Testis (tissue), 3 donors: Measurements from ENCODE around the gene ATG2A. TPM values are rescaled to one million over a fixed set of nuclear protein-coding genes. Genes with fewer than 3 reads are reported as not detected.
A peak's percentile ranks its signal among the peaks of the same experiment; 100 is the strongest.

Experiments
- DNase-seq: peaks from one replicate; pipeline ENCODE4 v3.0.0-alpha.2; 2019
- H3K27ac ChIP-seq, 2 donors: fragments of 200-600 bp; sonication (generic); one replicate each; pipeline ENCODE4 v1.5.1; 2019
- H3K27me3 ChIP-seq: fragments of 200-600 bp; sonication (generic); one replicate; pipeline ENCODE4 v1.5.1; 2019
- H3K36me3 ChIP-seq: fragments of 200-600 bp; sonication (generic); one replicate; pipeline ENCODE4 v1.5.1; 2017; ENCODE audit warnings: low read depth; ENCODE audit errors: missing control alignments
- H3K4me1 ChIP-seq: fragments of 200-600 bp; sonication (generic); one replicate; pipeline ENCODE4 v1.5.1; 2019
- H3K4me3 ChIP-seq, 2 donors: fragments of 200-600 bp; sonication (generic); one replicate each; pipeline ENCODE4 v1.5.1; 2017 to 2019
- H3K9me3 ChIP-seq: fragments of 200-600 bp; sonication (generic); one replicate; pipeline ENCODE4 v1.5.1; 2017
- CTCF ChIP-seq, 3 experiments: fragments of 450-650 bp in 2 of 3; fragments of 200-600 bp in 1 of 3; sonication (generic) in 1 of 3; IDR thresholded peaks; one replicate each; pipeline ENCODE4 v1.5.1; 2016 to 2019; ENCODE audit warnings: antibody characterized with exemption in 3 of 3, mild to moderate bottlenecking in 2 of 3, moderate library complexity in 1 of 3
- POLR2A ChIP-seq: fragments of 450-650 bp; IDR thresholded peaks from one replicate; pipeline ENCODE4 v1.6.1; 2017; ENCODE audit warnings: antibody characterized with exemption, mild to moderate bottlenecking, moderate library complexity
- WGBS, 2 donors: methylation state at CpG; one replicate each; pipeline ENCODE4 v1.1.5; 2018; 5-methylcytosine and 5-hydroxymethylcytosine counted together
- intact Hi-C: fragments of 100-400 bp; cut with DNase I; formaldehyde crosslinking; loops from one replicate; pipeline ENCODE4 v1.15.1; 2023; ENCODE audit warnings: low total_unique reads
- polyA plus RNA-seq: library from polyadenylated mRNA; stranded (reverse); fragments of 350-450 nt; fragmentation: Illumina TruSeq; extraction: RNeasy Lipid Tissue Mini Kit (QIAGEN cat#74804); gene quantifications from one replicate; pipeline ENCODE4 v1.2.3, GENCODE V29; 2014; ENCODE audit warnings: low read depth, low replicate concordance; ENCODE audit not compliant: insufficient read depth
- total RNA-seq, 2 donors: library from RNA; depleted of rRNA; stranded (reverse); fragments of >200 nt; gene quantifications; one replicate each; pipeline ENCODE4 v1.2.3, GENCODE V29; 2016

ATG2A gene
- total and polyA plus RNA-seq, 3 donors from 2014 or later: 22.2 to 56.1 (median 51.1) TPM

GRCh38 chr11:64872790-64873488, 44.1 kb downstream of the ATG2A start:
- WGBS, 2 donors: 88 to 95% methylated on average over 8 of the region's 8 CpGs
- DNase-seq: no peak
- TF ChIP-seq CTCF (IDR thresholded peaks at IDR 0.05): no peak
- no peak for TF ChIP-seq POLR2A
- Histone ChIP-seq H3K27me3 (no peaks in the 10 kb centered on the region), H3K9me3 (no peaks in the 10 kb centered on the region), H3K36me3 (no peaks in the 10 kb centered on the region), H3K27ac (no peak overlapping the region), H3K4me3 (no peak overlapping the region), H3K4me1 (peaks cover 51% of the 10 kb centered on the region)
- intact Hi-C loops: no loop called here

GRCh38 chr11:64871492-64871891, 45.5 kb downstream of the ATG2A start:
- intact Hi-C loops: no loop called here
- H3K27ac ChIP-seq: no peak overlapping the region
- no peak for DNase-seq
- H3K36me3 ChIP-seq: no peaks in the 10 kb centered on the region
- 56 to 75% methylated on average over 3 of the region's 3 CpGs for WGBS, 2 donors
- no peaks in the 10 kb centered on the region for H3K9me3 ChIP-seq
- no peaks in the 10 kb centered on the region for H3K27me3 ChIP-seq
- no peak for TF ChIP-seq CTCF (IDR thresholded peaks at IDR 0.05)
- no peak for TF ChIP-seq POLR2A
- H3K4me3 ChIP-seq: no peak overlapping the region
- peaks cover 37% of the 10 kb centered on the region for H3K4me1 ChIP-seq

- Histone ChIP-seq H3K27me3 (no peaks in the 10 kb centered on the region), H3K36me3 (no peaks in the 10 kb centered on the region), H3K9me3 (no peaks in the 10 kb centered on the region), H3K4me1 (peaks cover 32% of the 10 kb centered on the region), H3K4me3 (no peak overlapping the region), H3K27ac (peak overlapping the region in 1 of 2 donors; percentile 17)
- WGBS, 2 donors: 54 to 67% methylated on average over 17 to 20 of the region's 20 CpGs
- TF ChIP-seq CTCF (IDR thresholded peaks at IDR 0.05): no peak
- no peak for TF ChIP-seq POLR2A
- intact Hi-C loops: no loop called here
- DNase-seq: no peak
Measured at GRCh38 chr11:64870893-64871466, 46.0 kb downstream of the ATG2A start.

- WGBS, 2 donors: 45 to 50% methylated on average over 11 to 19 of the region's 19 CpGs
Measured at GRCh38 chr11:64870176-64870892, 46.7 kb downstream of the ATG2A start.

More at GRCh38 chr11:64870176-64870892, 46.7 kb downstream of the ATG2A start:
- Histone ChIP-seq H3K9me3 (no peaks in the 10 kb centered on the region), H3K27me3 (no peaks in the 10 kb centered on the region), H3K4me1 (peaks cover 27% of the 10 kb centered on the region), H3K4me3 (no peak overlapping the region), H3K36me3 (no peaks in the 10 kb centered on the region), H3K27ac (peak overlapping the region in 1 of 2 donors; percentile 17)
- no peak for TF ChIP-seq CTCF (IDR thresholded peaks at IDR 0.05)
- no peak for TF ChIP-seq POLR2A
- intact Hi-C loops: no loop called here
- no peak for DNase-seq
